ENCODE measurements around the gene HACD4. TPM values are rescaled to one million over a fixed set of nuclear protein-coding genes. Genes with fewer than 3 reads are reported as not detected.
A peak's percentile ranks its signal among the peaks of the same experiment; 100 is the strongest.

HACD4 gene
- total and polyA plus RNA-seq, 2 experiments from 2014 or later, result 1.7 to 2.5 TPM

DNA sequence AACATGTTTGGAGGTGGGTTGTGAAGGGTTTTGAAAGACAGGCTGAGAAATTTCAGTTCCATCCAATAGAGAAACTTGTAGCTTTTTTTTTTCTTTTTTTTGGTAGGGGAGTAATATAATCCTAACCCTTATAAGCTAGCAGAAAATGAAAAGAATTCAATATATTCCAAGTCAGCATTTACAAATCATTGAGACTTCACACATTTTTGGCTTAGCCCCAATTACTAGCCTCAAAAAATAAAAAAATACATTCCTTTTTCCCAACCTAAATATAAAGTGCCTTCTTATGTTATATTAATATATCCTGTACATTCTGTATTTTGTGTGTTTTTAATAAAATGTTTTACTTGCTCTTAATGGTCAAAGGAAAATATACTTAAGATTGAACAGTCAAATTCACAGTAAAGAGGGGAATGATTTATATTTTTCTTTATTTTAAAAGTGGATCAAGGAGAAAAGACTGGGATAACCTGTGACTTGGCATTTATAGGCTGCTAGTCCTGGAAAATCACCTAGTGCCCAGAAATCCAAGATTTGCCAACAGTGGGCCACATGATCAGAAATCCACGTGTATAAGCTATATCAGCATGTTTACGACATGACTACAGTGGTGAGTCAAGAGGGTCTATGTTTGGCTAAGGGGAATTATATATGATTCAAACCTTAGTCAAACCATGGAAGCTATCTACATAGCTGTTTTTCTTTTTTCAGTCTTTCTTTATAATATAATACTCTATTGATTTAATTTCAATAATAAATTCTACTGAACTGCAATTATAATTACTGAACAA lies 14.5 kb downstream of the HACD4 start (continued):
- TF ChIP-seq, protein P1, sequence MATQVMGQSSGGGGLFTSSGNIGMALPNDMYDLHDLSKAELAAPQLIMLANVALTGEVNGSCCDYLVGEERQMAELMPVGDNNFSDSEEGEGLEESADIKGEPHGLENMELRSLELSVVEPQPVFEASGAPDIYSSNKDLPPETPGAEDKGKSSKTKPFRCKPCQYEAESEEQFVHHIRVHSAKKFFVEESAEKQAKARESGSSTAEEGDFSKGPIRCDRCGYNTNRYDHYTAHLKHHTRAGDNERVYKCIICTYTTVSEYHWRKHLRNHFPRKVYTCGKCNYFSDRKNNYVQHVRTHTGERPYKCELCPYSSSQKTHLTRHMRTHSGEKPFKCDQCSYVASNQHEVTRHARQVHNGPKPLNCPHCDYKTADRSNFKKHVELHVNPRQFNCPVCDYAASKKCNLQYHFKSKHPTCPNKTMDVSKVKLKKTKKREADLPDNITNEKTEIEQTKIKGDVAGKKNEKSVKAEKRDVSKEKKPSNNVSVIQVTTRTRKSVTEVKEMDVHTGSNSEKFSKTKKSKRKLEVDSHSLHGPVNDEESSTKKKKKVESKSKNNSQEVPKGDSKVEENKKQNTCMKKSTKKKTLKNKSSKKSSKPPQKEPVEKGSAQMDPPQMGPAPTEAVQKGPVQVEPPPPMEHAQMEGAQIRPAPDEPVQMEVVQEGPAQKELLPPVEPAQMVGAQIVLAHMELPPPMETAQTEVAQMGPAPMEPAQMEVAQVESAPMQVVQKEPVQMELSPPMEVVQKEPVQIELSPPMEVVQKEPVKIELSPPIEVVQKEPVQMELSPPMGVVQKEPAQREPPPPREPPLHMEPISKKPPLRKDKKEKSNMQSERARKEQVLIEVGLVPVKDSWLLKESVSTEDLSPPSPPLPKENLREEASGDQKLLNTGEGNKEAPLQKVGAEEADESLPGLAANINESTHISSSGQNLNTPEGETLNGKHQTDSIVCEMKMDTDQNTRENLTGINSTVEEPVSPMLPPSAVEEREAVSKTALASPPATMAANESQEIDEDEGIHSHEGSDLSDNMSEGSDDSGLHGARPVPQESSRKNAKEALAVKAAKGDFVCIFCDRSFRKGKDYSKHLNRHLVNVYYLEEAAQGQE (IDR thresholded peaks at IDR 0.05; ENCODE audit: unreplicated experiment), result no peak
- TF ChIP-seq ZNF114 (CRISPR knock-in tag; IDR thresholded peaks at IDR 0.05) (no peak), CREB1 (CRISPR knock-in tag; IDR thresholded peaks at IDR 0.05; ENCODE audit: low read depth) (no peak), STAT1 (IDR thresholded peaks at IDR 0.05; ENCODE audit: unreplicated experiment) (no peak)

DNA sequence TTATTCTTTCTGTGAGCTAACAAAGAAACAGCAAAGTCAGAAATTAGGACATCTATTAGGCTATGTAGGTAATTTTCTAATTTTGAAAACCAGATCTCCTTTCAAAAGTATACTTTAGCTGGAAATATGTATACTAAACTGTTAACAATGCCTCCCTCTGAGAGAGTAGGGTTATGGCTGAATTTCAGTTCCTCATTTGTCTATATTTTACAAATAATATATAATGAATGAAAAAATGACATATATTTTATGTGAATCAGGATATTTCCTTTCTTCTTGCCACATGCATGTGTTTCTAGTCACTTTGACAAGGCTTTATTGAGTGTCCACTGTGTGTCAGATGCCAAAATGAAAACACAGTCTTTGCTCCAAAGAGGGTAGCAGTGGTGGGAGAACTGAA lies 15.4 kb downstream of the HACD4 start:
- Mint-ChIP-seq H3K27me3 (ENCODE audit: insufficient read depth, low read depth, poor library complexity) (peaks cover 2% of the 10 kb centered on the region), H3K4me3 (no peak overlapping the region), H3K4me1 (peaks cover 32% of the 10 kb centered on the region), H3K9me3 (no peaks in the 10 kb centered on the region), H3K36me3 (ENCODE audit: low read depth) (no peaks in the 10 kb centered on the region; the same call in 2 of the 3 replicates), H3K27ac (peak overlapping the region; percentile 68; the same call in 1 of the 2 replicates)
- Histone ChIP-seq H3K79me2 (replicated peaks; ENCODE audit: insufficient read depth) (no peaks in the 10 kb centered on the region), H3K4me2 (no peak overlapping the region; the same call in 1 of the 2 replicates), H3F3A (replicated peaks; ENCODE audit: low read depth) (no peaks in the 10 kb centered on the region), H3K4me1 (ENCODE audit: insufficient read depth) (peaks cover 34% of the 10 kb centered on the region), H3K4me3 (no peak overlapping the region), H3K36me3 (ENCODE audit: insufficient read depth) (no peaks in the 10 kb centered on the region), H3K27me3 (ENCODE audit: insufficient read depth) (no peaks in the 10 kb centered on the region), H3K9me2 (ENCODE audit: insufficient read depth) (no peaks in the 10 kb centered on the region), H3K27ac (ENCODE audit: low read depth) (no peak overlapping the region), H4K20me1 (replicated peaks; ENCODE audit: insufficient read depth) (no peaks in the 10 kb centered on the region), H2AFZ (no peak overlapping the region)
- DNase-seq (ENCODE audit: low spot score) (no peak), ATAC-seq (no peak)
- TF ChIP-seq NANOG (IDR thresholded peaks at IDR 0.05; ENCODE audit: borderline replicate concordance) (no peak), CREB1 (CRISPR knock-in tag; IDR thresholded peaks at IDR 0.05; ENCODE audit: low read depth) (no peak), EZH2phosphoT487 (IDR thresholded peaks at IDR 0.05; ENCODE audit: unreplicated experiment) (no peak), ZNF331 (CRISPR knock-in tag; IDR thresholded peaks at IDR 0.05; ENCODE audit: low read depth) (no peak)
- TF ChIP-seq, protein P2, sequence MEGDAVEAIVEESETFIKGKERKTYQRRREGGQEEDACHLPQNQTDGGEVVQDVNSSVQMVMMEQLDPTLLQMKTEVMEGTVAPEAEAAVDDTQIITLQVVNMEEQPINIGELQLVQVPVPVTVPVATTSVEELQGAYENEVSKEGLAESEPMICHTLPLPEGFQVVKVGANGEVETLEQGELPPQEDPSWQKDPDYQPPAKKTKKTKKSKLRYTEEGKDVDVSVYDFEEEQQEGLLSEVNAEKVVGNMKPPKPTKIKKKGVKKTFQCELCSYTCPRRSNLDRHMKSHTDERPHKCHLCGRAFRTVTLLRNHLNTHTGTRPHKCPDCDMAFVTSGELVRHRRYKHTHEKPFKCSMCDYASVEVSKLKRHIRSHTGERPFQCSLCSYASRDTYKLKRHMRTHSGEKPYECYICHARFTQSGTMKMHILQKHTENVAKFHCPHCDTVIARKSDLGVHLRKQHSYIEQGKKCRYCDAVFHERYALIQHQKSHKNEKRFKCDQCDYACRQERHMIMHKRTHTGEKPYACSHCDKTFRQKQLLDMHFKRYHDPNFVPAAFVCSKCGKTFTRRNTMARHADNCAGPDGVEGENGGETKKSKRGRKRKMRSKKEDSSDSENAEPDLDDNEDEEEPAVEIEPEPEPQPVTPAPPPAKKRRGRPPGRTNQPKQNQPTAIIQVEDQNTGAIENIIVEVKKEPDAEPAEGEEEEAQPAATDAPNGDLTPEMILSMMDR (conservative IDR thresholded peaks at IDR 0.05; ENCODE audit: low read depth in 2 of 2), result no peak
- TF ChIP-seq, protein P1 (IDR thresholded peaks at IDR 0.05; ENCODE audit: unreplicated experiment), result no peak

Data from GM23338 (cell line).